Adrenal gland (tissue), 5 donors: ENCODE measurements around the gene SPATS2.

Experiments
- POLR2A ChIP-seq, 2 donors: fragments of 450-650 bp; IDR thresholded peaks; one replicate each; pipeline ENCODE4 v1.6.1; 2017; ENCODE audit warnings: antibody characterized with exemption in 2 of 2, mild to moderate bottlenecking in 2 of 2, moderate library complexity in 1 of 2
- TF ChIP-seq, protein P1 (sequence below), 6 experiments: fragments of 450-650 bp in 4 of 6; fragments of 200-600 bp in 2 of 6; sonication (generic) in 1 of 6; IDR thresholded peaks; 1 replicate in 5 of 6; 2 replicates in 1 of 6; pipeline versions ENCODE4 v1.5.1 to v1.8.0; 2016 to 2021; ENCODE audit warnings: antibody characterized with exemption in 6 of 6, mild to moderate bottlenecking in 2 of 6, moderate library complexity in 1 of 6
- donor health status: DM: no; HTN: no; CAD: no.

DNA sequence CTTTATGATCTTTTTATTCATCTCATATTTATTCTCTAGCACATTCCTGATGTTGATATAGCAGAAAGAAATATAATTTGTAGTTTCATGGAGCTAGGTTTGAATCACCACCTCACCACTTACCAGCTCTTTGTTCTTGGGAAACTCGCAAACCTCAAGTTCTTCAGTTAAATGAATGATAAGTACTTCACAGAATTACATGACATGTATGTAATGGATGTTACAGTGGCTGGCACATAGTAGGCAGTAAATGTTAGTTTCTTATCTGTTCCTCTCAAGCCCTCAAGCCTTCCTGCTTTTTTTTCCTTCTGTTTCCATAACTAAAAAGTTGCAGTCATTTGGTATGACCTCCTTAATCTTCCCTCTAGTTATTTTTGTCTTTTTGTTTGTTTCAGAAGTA lies 54.9 kb downstream of the SPATS2 start:
- no peak for TF ChIP-seq POLR2A (IDR thresholded peaks at IDR 0.05)
- TF ChIP-seq, protein P1, sequence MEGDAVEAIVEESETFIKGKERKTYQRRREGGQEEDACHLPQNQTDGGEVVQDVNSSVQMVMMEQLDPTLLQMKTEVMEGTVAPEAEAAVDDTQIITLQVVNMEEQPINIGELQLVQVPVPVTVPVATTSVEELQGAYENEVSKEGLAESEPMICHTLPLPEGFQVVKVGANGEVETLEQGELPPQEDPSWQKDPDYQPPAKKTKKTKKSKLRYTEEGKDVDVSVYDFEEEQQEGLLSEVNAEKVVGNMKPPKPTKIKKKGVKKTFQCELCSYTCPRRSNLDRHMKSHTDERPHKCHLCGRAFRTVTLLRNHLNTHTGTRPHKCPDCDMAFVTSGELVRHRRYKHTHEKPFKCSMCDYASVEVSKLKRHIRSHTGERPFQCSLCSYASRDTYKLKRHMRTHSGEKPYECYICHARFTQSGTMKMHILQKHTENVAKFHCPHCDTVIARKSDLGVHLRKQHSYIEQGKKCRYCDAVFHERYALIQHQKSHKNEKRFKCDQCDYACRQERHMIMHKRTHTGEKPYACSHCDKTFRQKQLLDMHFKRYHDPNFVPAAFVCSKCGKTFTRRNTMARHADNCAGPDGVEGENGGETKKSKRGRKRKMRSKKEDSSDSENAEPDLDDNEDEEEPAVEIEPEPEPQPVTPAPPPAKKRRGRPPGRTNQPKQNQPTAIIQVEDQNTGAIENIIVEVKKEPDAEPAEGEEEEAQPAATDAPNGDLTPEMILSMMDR (IDR thresholded peaks at IDR 0.05): no peak
